Vagina (tissue), 2 donors: ENCODE results near the gene KCTD13.

Experiments used
- POLR2A ChIP-seq, 2 donors: fragments of 450-650 bp; IDR thresholded peaks; one replicate each; pipeline ENCODE4 v1.6.1; 2017; ENCODE audit warnings: antibody characterized with exemption in 2 of 2, mild to moderate bottlenecking in 2 of 2, moderate library complexity in 2 of 2
- POLR2AphosphoS5 ChIP-seq, 2 donors: sonication (generic); formaldehyde crosslinking; IDR thresholded peaks; one replicate each; pipeline ENCODE4 v1.9.0; 2017; ENCODE audit warnings: antibody characterized with exemption in 2 of 2, mild to moderate bottlenecking in 2 of 2, low read depth in 1 of 2; ENCODE audit not compliant: insufficient read depth in 1 of 2
- TF ChIP-seq, protein P1 (sequence below), 3 experiments: fragments of 450-650 bp in 2 of 3; fragments of 200-600 bp in 1 of 3; sonication (generic) in 1 of 3; IDR thresholded peaks; one replicate each; pipeline ENCODE4 v1.5.1; 2017 to 2019; ENCODE audit warnings: antibody characterized with exemption in 3 of 3, mild to moderate bottlenecking in 2 of 3, moderate library complexity in 2 of 3

DNA sequence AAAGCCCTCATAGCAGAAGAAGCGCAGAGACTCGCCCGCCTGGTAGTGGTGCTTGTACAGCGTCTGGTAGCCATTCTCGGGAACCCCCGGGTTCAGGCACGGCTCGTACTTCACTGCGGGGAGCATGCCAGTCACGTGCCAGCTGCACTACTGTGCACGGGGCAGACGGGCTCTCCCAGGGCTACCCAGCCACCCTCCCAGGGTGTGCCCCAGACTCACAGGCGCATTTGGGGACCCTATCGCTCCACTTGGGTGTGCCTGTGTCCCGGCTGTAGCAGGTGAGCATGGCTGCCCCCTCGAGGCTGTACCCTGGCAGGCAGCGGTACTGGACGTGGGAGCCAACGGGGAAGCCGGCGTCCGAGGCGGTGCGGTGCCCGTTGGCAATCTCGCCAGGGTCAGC is 52.7 kb downstream of the KCTD13 start:
- TF ChIP-seq POLR2A (IDR thresholded peaks at IDR 0.05) (no peak), POLR2AphosphoS5 (IDR thresholded peaks at IDR 0.05; ENCODE audit: insufficient read depth in 1 of 2, low read depth in 1 of 2) (no peak)
- TF ChIP-seq, protein P1, sequence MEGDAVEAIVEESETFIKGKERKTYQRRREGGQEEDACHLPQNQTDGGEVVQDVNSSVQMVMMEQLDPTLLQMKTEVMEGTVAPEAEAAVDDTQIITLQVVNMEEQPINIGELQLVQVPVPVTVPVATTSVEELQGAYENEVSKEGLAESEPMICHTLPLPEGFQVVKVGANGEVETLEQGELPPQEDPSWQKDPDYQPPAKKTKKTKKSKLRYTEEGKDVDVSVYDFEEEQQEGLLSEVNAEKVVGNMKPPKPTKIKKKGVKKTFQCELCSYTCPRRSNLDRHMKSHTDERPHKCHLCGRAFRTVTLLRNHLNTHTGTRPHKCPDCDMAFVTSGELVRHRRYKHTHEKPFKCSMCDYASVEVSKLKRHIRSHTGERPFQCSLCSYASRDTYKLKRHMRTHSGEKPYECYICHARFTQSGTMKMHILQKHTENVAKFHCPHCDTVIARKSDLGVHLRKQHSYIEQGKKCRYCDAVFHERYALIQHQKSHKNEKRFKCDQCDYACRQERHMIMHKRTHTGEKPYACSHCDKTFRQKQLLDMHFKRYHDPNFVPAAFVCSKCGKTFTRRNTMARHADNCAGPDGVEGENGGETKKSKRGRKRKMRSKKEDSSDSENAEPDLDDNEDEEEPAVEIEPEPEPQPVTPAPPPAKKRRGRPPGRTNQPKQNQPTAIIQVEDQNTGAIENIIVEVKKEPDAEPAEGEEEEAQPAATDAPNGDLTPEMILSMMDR (IDR thresholded peaks at IDR 0.05): no peak
